ENCODE data around the gene LCORL. TPM values are rescaled to one million over a fixed set of nuclear protein-coding genes. Genes with fewer than 3 reads are reported as not detected.

The LCORL gene
- total RNA-seq, 1 experiment from 2014 or later = 15.5 TPM

- H3K23me2 ChIP-seq (ENCODE audit: insufficient read length, low read depth, low read length, poor library complexity, severe bottlenecking) = no peaks in the 10 kb centered on the region
- no peak overlapping the region for H2AFZ ChIP-seq (ENCODE audit: low read length)
- no peak overlapping the region for H2BK5ac ChIP-seq (ENCODE audit: insufficient read length, low read length)
- H3K4me1 ChIP-seq (ENCODE audit: insufficient read depth, low read length) = no peaks in the 10 kb centered on the region
- H3K79me2 ChIP-seq (ENCODE audit: insufficient read depth, low read length) = no peaks in the 10 kb centered on the region
- Mint-ChIP-seq H3K9me3 (no peaks in the 10 kb centered on the region), H3K4me1 (peaks cover 0 to 2% of the 10 kb centered on the region in 2 experiments; a peak in 1 of 4 replicates), H3K27me3 (ENCODE audit: low read depth) (peaks cover 4% of the 10 kb centered on the region), H3K27ac (no peak overlapping the region), H3K36me3 (ENCODE audit: insufficient read depth in 1 of 3, low read depth in 3 of 3) (no peaks in the 10 kb centered on the region; a peak in 1 of 7 replicates), H3K4me3 (no peak overlapping the region)
- no peak overlapping the region for H2BK15ac ChIP-seq (ENCODE audit: low read depth, low read length)
- no peaks in the 10 kb centered on the region for H3K9me3 ChIP-seq (ENCODE audit: control insufficient read depth, low read depth, low read length)
- H3K4me2 ChIP-seq (ENCODE audit: insufficient read depth, insufficient read length, low read length) = no peak overlapping the region
- no peaks in the 10 kb centered on the region for H4K20me1 ChIP-seq (ENCODE audit: control insufficient read depth, insufficient read depth, insufficient read length)
- H2AK5ac ChIP-seq (ENCODE audit: insufficient read length, low read length) = no peak overlapping the region
- no peak overlapping the region for H4K5ac ChIP-seq (ENCODE audit: insufficient read length, low read depth, low read length)
- H2BK12ac ChIP-seq (ENCODE audit: insufficient read length, low read depth, low read length) = no peak overlapping the region
- no peak overlapping the region for H3K14ac ChIP-seq (ENCODE audit: insufficient read depth, low read length)
- no peak overlapping the region for H3K27ac ChIP-seq (ENCODE audit: insufficient read length, low read depth, low read length)
- no peak overlapping the region for H3T11ph ChIP-seq (ENCODE audit: low read length)
- no peaks in the 10 kb centered on the region for H3K27me3 ChIP-seq (ENCODE audit: insufficient read depth, low read length)
- DNase-seq = no peak
- H4K8ac ChIP-seq (replicated peaks; ENCODE audit: insufficient read length, low read depth, low read length) = no peak overlapping the region
- H3K18ac ChIP-seq (ENCODE audit: insufficient read length, low read depth, low read length) = no peak overlapping the region
- no peak overlapping the region for H2BK20ac ChIP-seq (ENCODE audit: low read depth, low read length, poor library complexity, severe bottlenecking)
- H4K91ac ChIP-seq (ENCODE audit: insufficient read length, low read depth, low read length) = no peak overlapping the region
- H3K56ac ChIP-seq (ENCODE audit: insufficient read length, low read depth, low read length) = no peak overlapping the region
- no peak overlapping the region for H3K4ac ChIP-seq (ENCODE audit: low read depth, low read length)
- TF ChIP-seq, protein P1, sequence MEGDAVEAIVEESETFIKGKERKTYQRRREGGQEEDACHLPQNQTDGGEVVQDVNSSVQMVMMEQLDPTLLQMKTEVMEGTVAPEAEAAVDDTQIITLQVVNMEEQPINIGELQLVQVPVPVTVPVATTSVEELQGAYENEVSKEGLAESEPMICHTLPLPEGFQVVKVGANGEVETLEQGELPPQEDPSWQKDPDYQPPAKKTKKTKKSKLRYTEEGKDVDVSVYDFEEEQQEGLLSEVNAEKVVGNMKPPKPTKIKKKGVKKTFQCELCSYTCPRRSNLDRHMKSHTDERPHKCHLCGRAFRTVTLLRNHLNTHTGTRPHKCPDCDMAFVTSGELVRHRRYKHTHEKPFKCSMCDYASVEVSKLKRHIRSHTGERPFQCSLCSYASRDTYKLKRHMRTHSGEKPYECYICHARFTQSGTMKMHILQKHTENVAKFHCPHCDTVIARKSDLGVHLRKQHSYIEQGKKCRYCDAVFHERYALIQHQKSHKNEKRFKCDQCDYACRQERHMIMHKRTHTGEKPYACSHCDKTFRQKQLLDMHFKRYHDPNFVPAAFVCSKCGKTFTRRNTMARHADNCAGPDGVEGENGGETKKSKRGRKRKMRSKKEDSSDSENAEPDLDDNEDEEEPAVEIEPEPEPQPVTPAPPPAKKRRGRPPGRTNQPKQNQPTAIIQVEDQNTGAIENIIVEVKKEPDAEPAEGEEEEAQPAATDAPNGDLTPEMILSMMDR (conservative IDR thresholded peaks at IDR 0.05) = no peak
- H3K79me1 ChIP-seq (ENCODE audit: insufficient read depth, low read depth, low read length, poor library complexity, severe bottlenecking) = no peaks in the 10 kb centered on the region
- H3K9ac ChIP-seq (ENCODE audit: extremely low read depth, insufficient read length, low read length) = no peak overlapping the region
- no CpG with 5 or more reads among the region's 2 CpGs for WGBS (ENCODE audit: extremely low coverage, insufficient read length, low lambda C conversion rate)
- H2BK120ac ChIP-seq (ENCODE audit: low read depth, low read length, poor library complexity, severe bottlenecking) = no peak overlapping the region
- no peak overlapping the region for H3K23ac ChIP-seq (ENCODE audit: insufficient read length, low read depth, low read length)
Measured at GRCh38 chr4:18056030-18056429, 34.5 kb upstream of the LCORL start.

All from H9 (cell line).